HFF-Myc (cell line): ENCODE measurements around the gene RIMS4.

Source experiments
- DNase-seq: peaks from one replicate; pipeline ENCODE4 v3.0.0-alpha.2; 2011; ENCODE audit warnings: low read depth; ENCODE audit errors: extremely low read depth
- H3K4me3 ChIP-seq: replicated peaks from 2 replicates; pipeline ENCODE4 v1.5.1; 2011; ENCODE audit warnings: low read depth, mild to moderate bottlenecking, control low read depth, low read length
- TF ChIP-seq, protein P1 (sequence below): IDR thresholded peaks from 2 replicates; pipeline ENCODE4 v1.5.1; 2012; ENCODE audit warnings: mild to moderate bottlenecking, low read depth, low read length, control low read depth; ENCODE audit errors: missing control alignments

RIMS4 gene

DNA sequence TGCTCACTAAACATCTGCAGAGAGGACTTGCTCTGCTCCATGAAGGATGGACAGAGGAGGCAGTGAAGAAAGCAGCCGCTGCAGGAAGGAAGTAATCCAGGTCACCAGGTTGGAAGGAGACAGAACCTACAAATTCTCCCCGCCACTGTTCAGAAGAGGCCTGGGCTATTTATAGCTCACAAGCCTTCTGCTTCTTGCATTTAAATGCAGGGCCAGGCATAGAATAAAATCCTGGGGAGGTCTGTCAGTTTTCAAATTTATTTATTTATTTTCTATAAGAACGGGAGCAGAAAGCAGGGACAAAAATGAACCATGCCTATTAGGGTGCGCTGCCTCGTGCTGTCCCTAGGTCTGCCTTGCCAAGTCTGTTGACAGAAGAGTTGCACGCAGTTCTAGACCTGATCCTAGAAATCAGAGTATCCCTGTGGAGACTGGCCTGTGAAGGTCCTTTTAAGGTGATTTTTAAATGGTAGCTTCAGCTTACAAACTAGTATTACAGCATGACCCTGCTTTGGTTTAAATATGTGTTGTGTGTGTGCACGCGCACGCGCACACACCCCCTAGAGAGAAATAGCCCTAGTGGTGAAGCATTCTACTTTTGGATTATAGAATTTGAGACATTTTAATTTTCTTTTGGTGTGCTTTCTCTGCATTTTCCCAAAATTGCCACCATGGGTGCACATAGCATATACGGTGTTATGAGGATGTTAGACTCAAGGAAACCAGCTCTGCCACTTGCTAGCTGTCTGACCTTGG, 19.5 kb downstream of the RIMS4 start:
- TF ChIP-seq, protein P1, sequence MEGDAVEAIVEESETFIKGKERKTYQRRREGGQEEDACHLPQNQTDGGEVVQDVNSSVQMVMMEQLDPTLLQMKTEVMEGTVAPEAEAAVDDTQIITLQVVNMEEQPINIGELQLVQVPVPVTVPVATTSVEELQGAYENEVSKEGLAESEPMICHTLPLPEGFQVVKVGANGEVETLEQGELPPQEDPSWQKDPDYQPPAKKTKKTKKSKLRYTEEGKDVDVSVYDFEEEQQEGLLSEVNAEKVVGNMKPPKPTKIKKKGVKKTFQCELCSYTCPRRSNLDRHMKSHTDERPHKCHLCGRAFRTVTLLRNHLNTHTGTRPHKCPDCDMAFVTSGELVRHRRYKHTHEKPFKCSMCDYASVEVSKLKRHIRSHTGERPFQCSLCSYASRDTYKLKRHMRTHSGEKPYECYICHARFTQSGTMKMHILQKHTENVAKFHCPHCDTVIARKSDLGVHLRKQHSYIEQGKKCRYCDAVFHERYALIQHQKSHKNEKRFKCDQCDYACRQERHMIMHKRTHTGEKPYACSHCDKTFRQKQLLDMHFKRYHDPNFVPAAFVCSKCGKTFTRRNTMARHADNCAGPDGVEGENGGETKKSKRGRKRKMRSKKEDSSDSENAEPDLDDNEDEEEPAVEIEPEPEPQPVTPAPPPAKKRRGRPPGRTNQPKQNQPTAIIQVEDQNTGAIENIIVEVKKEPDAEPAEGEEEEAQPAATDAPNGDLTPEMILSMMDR: no peak
- no peak overlapping the region for H3K4me3 ChIP-seq
- no peak for DNase-seq

DNA sequence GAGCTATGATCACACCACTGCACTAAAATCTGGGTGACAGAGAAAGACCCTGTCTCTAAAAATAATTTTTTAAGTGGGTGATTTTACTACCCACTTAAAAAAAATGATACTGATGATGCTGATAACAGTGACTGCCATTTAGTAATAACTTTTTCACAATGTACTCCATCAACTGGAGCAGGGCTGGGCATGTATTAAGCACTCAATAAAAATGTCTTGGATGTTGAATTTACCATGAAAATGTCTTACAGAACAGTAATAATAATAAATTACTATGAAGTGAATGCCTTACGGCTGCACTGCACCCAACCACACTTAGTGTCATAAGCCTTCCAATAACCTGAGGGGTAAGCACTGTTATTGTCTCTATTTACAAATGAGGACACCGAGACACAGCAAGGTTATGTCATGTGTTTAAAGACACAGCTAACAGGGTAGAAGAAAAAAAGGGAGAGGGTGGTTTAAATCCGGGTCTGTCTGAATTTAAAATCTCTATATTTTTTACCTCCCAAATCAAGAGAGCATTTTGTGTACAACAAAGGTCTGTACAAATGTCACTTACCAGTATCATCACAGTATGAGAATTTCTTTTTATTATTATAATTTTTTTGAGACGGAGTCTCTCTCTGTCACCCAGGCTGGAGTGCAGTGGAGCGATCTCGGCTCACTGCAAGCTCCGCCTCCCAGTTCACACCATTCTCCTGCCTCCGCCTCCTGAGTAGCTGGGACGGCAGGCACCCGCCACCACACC, 21.5 kb downstream of the RIMS4 start:
- DNase-seq: no peak
- TF ChIP-seq, protein P1: no peak

DNA sequence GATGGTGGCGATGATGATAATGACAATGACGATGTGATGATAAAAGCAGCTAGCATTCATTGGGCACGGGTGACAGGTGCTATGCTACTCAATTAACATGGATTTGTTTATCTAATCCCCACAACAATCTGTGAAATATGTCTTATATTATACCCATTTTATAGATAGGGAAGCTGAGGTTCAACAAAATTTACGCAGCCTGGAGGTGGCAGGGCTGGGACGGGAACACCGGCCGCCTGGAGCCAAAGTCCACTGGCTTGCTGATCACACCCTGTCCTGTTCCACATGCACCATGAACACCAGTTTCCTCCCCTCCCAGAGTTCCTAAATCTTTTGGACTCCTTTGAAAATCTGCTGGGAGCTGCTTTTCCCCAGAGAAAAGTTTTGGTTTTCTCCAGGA, 23.0 kb downstream of the RIMS4 start:
- TF ChIP-seq, protein P1: no peak
- H3K4me3 ChIP-seq: no peak overlapping the region
- DNase-seq: no peak

More for the DNA sequence above, 21.5 kb downstream of the RIMS4 start:
- no peak overlapping the region for H3K4me3 ChIP-seq

DNA sequence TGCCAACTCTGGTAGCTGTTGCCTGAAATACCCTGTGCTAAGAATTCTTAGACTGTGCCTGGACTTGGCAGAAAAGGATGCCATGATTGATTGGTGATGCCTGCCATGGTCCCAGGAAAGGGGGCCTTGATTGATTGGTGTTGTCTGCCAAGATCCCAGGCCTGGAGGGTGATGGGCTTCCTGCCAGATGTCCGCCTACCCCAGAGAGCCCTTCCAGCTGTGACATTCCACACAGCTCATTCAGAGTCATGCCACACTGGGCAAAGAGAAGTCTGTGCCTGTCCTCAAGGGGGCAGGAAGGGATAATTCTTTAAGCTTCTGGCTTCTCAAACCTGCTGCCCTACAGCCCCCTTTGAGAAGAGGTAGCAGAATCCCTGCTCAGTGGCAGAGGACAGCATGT, 24.6 kb downstream of the RIMS4 start:
- TF ChIP-seq, protein P1: no peak
- DNase-seq: no peak

DNA sequence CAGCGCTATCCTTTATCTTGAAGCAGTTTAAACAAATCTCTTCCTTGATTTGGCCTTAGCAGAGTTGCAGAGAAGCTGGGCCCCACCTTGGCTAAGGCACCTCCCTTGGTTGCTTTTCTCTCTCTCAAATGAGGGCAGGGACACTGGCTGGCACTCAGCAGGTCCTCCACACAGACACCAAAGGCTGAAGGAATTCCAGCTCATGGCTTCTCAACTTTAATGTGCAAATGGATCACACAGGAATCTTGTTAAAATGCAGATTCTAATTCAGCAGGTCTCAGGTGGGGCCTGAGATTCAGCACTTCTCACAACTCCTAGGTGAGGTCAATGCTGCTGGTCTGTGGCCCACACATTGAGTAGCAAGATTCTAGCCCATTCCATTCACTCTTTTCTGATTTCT, 25.7 kb downstream of the RIMS4 start:
- no peak overlapping the region for H3K4me3 ChIP-seq
- no peak for DNase-seq
- TF ChIP-seq, protein P1: no peak

More for the DNA sequence above, 24.6 kb downstream of the RIMS4 start:
- no peak overlapping the region for H3K4me3 ChIP-seq

DNA sequence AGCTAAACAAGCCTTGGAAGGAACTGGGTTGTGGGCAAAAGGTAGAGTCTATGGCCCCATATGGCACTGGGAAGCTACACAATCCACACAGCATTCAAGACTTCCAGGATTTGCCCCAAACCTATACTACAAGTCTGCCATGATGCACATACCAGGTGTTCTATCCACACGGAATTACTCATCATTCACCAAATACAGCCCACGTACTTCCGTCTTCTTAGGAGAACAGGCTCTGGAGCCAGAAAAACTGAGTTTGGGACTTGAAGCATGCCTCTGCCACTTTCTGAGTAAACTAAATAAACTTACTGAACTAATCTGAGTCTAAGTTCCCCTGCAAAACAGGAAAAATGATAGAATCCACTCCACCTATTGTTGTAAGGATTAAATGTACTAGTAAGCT, 28.6 kb downstream of the RIMS4 start:
- no peak overlapping the region for H3K4me3 ChIP-seq
- TF ChIP-seq, protein P1: no peak
- DNase-seq: no peak

DNA sequence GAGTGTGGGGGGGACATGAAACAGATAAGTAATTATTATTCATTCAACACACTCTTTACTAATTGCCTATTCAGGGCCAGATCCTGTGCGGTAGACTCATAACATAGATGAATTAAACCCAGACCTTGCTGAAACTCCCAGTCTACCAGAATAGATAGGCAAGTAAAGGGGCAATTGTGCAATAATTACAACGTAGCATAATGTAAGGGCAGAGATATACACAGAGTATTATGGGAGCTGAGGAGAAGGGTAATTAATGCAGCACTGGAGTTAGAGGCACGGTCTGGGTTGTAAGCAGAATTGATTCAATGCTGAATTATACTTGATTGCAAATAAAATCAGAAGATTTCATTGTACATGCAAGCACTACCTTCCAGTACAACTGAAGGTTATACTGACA, 29.2 kb downstream of the RIMS4 start:
- H3K4me3 ChIP-seq: no peak overlapping the region
- DNase-seq: no peak
- TF ChIP-seq, protein P1: no peak
